RWPE2 (cell line): Measurements from ENCODE around the gene AKR1A1.

ENCODE experiments used
- ATAC-seq: fragments of 200-7000 bp; cut with Tn5 transposase; 3 replicates; pipeline ENCODE4 v1.9.1; 2021; ENCODE audit warnings: low read depth
- DNase-seq: peaks from one replicate; pipeline ENCODE4 v3.0.0-alpha.2; 2020; ENCODE audit warnings: low spot score
- H3K27ac ChIP-seq: fragments of 450-650 bp; 2 replicates; pipeline ENCODE4 v1.5.1; 2017; ENCODE audit warnings: mild to moderate bottlenecking; ENCODE audit not compliant: poor library complexity, severe bottlenecking
- H3K27me3 ChIP-seq: fragments of 250-450 bp; sonication (Bioruptor Pico); 2 replicates; pipeline ENCODE4 v1.5.1; 2021; ENCODE audit warnings: mild to moderate bottlenecking, moderate library complexity; ENCODE audit not compliant: insufficient read depth, poor library complexity, severe bottlenecking
- H3K36me3 ChIP-seq: fragments of 250-450 bp; sonication (Bioruptor Pico); 2 replicates; pipeline ENCODE4 v1.5.1; 2020; ENCODE audit warnings: low read depth, mild to moderate bottlenecking, moderate library complexity
- H3K4me1 ChIP-seq: fragments of 250-450 bp; sonication (Bioruptor Pico); 2 replicates; pipeline ENCODE4 v1.5.1; 2021; ENCODE audit warnings: mild to moderate bottlenecking, moderate library complexity; ENCODE audit not compliant: insufficient read depth, poor library complexity, severe bottlenecking
- H3K4me3 ChIP-seq: fragments of 250-450 bp; sonication (Bioruptor Pico); 2 replicates; pipeline ENCODE4 v1.5.1; 2021; ENCODE audit warnings: mild to moderate bottlenecking, moderate library complexity; ENCODE audit not compliant: severe bottlenecking
- H3K9me3 ChIP-seq: fragments of 250-450 bp; sonication (Bioruptor Pico); 2 replicates; pipeline ENCODE4 v1.5.1; 2021; ENCODE audit warnings: mild to moderate bottlenecking, moderate library complexity; ENCODE audit not compliant: severe bottlenecking
- TF ChIP-seq, protein P1 (sequence below): fragments of 450-650 bp; IDR thresholded peaks from one replicate; pipeline ENCODE4 v1.5.1; 2017; ENCODE audit warnings: mild to moderate bottlenecking, moderate library complexity; ENCODE audit not compliant: poor library complexity, severe bottlenecking

AKR1A1 gene

DNA sequence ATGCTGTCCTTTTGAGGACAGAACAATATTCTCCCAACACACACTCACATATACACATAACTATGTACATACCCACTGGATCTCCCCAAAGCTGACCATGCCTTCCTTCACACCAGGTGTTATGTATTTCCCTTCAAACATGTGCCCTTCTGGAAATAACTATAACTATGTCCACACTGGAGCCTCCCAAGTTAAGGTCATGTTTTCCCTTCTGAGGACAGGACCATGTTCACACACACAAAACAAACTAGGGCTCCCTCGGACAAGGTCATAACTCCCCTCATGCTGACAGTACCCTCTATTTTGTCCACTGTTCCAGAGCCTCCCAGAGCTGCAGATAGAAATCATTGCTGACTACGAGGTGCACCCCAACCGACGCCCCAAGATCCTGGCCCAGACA, 42.7 kb upstream of the AKR1A1 start:
- H3K27ac ChIP-seq: no peak overlapping the region
- no peaks in the 10 kb centered on the region for H3K9me3 ChIP-seq
- no peaks in the 10 kb centered on the region for H3K27me3 ChIP-seq
- ATAC-seq (no peak), DNase-seq (peak; percentile 9)
- TF ChIP-seq, protein P1, sequence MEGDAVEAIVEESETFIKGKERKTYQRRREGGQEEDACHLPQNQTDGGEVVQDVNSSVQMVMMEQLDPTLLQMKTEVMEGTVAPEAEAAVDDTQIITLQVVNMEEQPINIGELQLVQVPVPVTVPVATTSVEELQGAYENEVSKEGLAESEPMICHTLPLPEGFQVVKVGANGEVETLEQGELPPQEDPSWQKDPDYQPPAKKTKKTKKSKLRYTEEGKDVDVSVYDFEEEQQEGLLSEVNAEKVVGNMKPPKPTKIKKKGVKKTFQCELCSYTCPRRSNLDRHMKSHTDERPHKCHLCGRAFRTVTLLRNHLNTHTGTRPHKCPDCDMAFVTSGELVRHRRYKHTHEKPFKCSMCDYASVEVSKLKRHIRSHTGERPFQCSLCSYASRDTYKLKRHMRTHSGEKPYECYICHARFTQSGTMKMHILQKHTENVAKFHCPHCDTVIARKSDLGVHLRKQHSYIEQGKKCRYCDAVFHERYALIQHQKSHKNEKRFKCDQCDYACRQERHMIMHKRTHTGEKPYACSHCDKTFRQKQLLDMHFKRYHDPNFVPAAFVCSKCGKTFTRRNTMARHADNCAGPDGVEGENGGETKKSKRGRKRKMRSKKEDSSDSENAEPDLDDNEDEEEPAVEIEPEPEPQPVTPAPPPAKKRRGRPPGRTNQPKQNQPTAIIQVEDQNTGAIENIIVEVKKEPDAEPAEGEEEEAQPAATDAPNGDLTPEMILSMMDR: no peak
- H3K36me3 ChIP-seq: peaks cover 54% of the 10 kb centered on the region
- H3K4me3 ChIP-seq: no peak overlapping the region
- no peaks in the 10 kb centered on the region for H3K4me1 ChIP-seq

DNA sequence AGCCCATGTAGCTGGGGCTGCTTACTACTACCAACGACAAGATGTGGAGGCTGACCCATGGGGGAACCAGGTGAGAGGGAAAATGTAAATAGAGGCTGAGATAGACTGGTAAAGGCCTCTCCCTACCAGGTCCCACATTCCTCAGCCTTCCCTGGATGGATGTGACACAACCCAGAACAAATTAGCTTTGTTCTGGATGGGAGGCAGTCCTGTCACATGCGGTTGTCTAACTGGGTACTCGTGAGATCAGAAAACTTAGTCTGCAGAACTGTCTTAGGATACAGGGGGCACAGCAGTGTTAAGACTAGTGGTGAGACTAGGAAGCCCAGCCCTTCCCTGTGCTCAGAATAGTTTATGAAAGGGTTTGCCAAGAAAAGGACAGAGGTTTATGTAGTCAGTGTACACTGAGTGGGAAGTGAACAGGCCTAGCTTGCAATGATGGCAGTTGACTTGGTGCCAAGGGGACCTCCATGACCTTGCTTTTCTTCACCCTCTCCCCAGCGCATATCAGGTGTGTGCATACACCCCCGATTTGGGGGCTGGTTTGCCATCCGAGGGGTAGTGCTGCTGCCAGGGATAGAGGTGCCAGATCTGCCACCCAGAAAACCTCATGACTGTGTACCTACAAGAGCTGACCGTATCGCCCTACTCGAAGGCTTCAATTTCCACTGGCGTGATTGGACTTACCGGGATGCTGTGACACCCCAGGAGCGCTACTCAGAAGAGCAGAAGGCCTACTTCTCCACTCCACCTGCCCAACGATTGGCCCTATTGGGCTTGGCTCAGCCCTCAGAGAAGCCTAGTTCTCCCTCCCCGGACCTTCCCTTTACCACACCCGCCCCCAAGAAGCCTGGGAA, 42.1 kb upstream of the AKR1A1 start:
- ATAC-seq (peak; percentile 36), DNase-seq (peak; percentile 30)
- TF ChIP-seq, protein P1: no peak
- Histone ChIP-seq H3K27me3 (no peaks in the 10 kb centered on the region), H3K36me3 (peaks cover 58% of the 10 kb centered on the region), H3K27ac (no peak overlapping the region), H3K4me1 (no peaks in the 10 kb centered on the region), H3K9me3 (no peaks in the 10 kb centered on the region), H3K4me3 (no peak overlapping the region)

DNA sequence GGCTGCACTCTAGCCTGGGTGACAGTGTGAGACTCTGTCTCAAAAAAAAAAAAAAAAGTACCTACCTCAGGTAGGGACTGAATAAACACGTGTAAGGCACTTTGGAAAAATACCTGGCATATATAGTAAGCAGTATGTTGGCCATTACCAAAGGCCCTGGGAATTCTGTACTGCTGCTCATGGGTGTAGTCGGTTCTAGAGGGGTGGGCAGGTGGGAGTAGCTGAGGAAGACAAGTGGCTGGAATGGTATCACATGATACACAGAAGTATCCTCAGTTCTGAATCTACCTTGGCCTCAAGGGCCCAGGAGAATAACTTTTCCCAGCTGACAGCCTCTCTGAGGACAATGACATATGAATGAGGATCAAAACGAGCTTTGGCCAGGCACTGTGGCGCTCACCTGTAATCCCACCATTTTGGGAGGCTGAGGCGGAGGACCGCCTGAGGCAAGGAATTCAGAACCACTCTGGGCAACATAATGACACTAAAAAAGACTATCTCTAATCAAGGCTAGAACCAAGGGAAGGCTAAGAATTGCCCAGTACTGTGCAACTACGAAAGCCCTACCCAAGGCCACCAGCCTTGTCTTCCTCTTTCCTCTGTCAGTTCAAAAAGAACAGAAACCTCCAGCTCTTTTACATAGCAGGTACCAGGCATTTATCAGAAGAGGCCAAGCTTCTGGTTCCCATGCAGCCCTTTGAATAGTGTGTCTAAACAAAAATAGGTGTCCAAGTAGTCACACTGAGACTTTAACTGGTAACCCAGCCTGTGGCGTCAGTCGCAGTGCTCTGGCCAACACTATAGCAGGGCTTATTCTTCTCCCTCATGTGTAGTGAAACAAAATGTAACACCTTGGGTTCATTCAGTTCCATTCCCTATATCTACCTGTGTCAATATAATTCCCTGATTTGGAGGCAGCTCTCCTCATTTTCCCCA, 40.3 kb upstream of the AKR1A1 start:
- H3K27ac ChIP-seq: no peak overlapping the region
- no peaks in the 10 kb centered on the region for H3K9me3 ChIP-seq
- ATAC-seq: no peak
- H3K36me3 ChIP-seq: peaks cover 76% of the 10 kb centered on the region
- H3K27me3 ChIP-seq: no peaks in the 10 kb centered on the region
- peaks cover 3% of the 10 kb centered on the region for H3K4me1 ChIP-seq
- H3K4me3 ChIP-seq: no peak overlapping the region
- TF ChIP-seq, protein P1: no peak
- peak; percentile 7 for DNase-seq

DNA sequence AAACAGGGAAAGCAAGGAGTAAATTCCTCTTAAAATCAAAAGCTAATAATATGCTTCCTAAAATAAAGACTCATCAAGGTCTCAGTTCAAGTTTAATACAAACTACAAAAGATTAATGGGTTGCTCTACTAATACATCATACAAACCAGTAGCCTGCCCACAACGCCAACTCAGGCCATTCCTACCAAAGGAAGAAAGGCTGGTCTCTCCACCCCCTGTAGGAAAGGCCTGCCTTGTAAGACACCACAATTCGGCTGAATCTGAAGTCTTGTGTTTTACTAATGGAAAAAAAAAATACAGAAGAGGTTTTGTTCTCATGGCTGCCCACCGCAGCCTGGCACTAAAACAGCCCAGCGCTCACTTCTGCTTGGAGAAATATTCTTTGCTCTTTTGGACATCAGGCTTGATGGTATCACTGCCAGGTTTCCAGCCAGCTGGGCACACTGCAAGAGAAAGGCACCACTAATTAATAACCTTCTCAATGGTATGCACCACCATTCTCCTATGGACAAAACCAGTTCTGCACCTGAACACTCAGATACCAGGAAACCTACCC, 39.6 kb upstream of the AKR1A1 start:
- Histone ChIP-seq H3K4me1 (peaks cover 3% of the 10 kb centered on the region), H3K36me3 (peaks cover 82% of the 10 kb centered on the region), H3K27ac (no peak overlapping the region)

More for the DNA sequence above, 39.6 kb upstream of the AKR1A1 start:
- DNase-seq (peak; percentile 7), ATAC-seq (no peak)
- Histone ChIP-seq H3K4me3 (no peak overlapping the region), H3K27me3 (no peaks in the 10 kb centered on the region), H3K9me3 (no peaks in the 10 kb centered on the region)
- TF ChIP-seq, protein P1: no peak
